ENCODE results near the gene C2CD4C.
"Not testable (repeated sequence)": the region's sequence is repeated elsewhere in the genome, so short reads cannot be mapped to it uniquely, and the experiment has no call there.

The C2CD4C gene

GRCh38 chr19:397941-398706 is 10.8 kb downstream of the C2CD4C start:
- no peak for DNase-seq

GRCh38 chr19:397321-397720 is 11.6 kb downstream of the C2CD4C start:
- no peak for DNase-seq

- DNase-seq, result no peak
Observed at GRCh38 chr19:395467-395866, 13.5 kb downstream of the C2CD4C start.

- DNase-seq, result not testable (repeated sequence)
Observed at GRCh38 chr19:394857-395256, 14.1 kb downstream of the C2CD4C start.

- not testable (repeated sequence) for DNase-seq
Observed at GRCh38 chr19:393560-393959, 15.4 kb downstream of the C2CD4C start.

GRCh38 chr19:392375-392970 is 16.5 kb downstream of the C2CD4C start:
- DNase-seq, result no peak

GRCh38 chr19:391726-392374 is 17.1 kb downstream of the C2CD4C start:
- no peak for DNase-seq

- DNase-seq, result no peak
Observed at GRCh38 chr19:391207-391557, 17.8 kb downstream of the C2CD4C start.

- no peak for DNase-seq
Observed at GRCh38 chr19:390386-391206, 18.4 kb downstream of the C2CD4C start.

- no peak for DNase-seq
Observed at GRCh38 chr19:389935-390289, 19.0 kb downstream of the C2CD4C start.

GRCh38 chr19:389255-389934 is 19.6 kb downstream of the C2CD4C start:
- DNase-seq, result no peak

- no peak for DNase-seq
Observed at GRCh38 chr19:388691-389090, 20.3 kb downstream of the C2CD4C start.

GRCh38 chr19:387777-388176 is 21.2 kb downstream of the C2CD4C start:
- no peak for DNase-seq

- not testable (repeated sequence) for DNase-seq
Observed at GRCh38 chr19:386632-387301, 22.2 kb downstream of the C2CD4C start.

- DNase-seq, result not testable (repeated sequence)
Observed at GRCh38 chr19:386189-386588, 22.8 kb downstream of the C2CD4C start.

- no peak for DNase-seq
Observed at GRCh38 chr19:384799-385169, 24.2 kb downstream of the C2CD4C start.

- DNase-seq, result no peak
Observed at GRCh38 chr19:383922-384798, 24.8 kb downstream of the C2CD4C start.

GRCh38 chr19:383040-383439 is 25.9 kb downstream of the C2CD4C start:
- DNase-seq, result no peak

GRCh38 chr19:382578-382977 is 26.4 kb downstream of the C2CD4C start:
- not testable (repeated sequence) for DNase-seq

GRCh38 chr19:381901-382300 is 27.0 kb downstream of the C2CD4C start:
- not testable (repeated sequence) for DNase-seq

GRCh38 chr19:380618-381219 is 28.2 kb downstream of the C2CD4C start:
- DNase-seq, result not testable (repeated sequence)

Data from effector CD4-positive, alpha-beta T cell (primary cell).